GM21576 (cell line): Measurements from ENCODE around the gene MAN2A1.
A peak's percentile ranks its signal among the peaks of the same experiment; 100 is the strongest.

ENCODE experiments used
- ATAC-seq: cut with Tn5 transposase; IDR thresholded peaks from one replicate; pipeline ENCODE4 v1.9.1; 2021; ENCODE audit warnings: mild to moderate bottlenecking, moderate library complexity; ENCODE audit not compliant: unreplicated experiment

The MAN2A1 gene

DNA sequence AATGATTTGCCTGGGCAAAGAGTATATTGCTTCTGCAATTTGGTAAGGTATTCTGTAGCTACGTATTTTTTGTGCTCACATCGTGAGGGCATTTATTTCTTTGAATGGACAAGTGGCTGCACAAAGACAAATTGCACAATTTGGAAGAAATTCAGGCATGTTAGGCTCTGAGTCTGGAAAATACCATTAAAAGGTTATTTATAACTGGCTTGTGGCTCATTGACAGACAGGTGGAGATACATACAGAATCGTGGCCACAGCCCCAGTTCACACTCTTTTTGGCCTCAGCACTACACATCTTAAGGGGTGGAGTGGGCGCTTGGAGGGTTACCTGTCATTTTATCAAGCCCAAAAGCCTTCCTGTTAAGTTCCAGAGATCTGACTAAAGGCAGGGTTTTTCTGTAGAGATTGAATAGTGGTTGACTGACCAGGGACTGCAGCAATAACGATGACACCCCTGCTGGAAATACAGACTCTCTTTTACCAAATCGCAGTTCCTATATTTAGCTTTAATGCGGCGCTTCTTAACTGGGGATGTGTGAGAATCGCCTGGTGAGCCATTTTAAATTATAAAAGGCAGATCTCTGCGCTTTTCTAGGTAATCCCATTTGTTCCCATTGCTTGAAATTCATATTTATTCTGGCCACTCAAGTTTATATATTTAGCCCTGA, 14.7 kb downstream of the MAN2A1 start:
- ATAC-seq = no peak

DNA sequence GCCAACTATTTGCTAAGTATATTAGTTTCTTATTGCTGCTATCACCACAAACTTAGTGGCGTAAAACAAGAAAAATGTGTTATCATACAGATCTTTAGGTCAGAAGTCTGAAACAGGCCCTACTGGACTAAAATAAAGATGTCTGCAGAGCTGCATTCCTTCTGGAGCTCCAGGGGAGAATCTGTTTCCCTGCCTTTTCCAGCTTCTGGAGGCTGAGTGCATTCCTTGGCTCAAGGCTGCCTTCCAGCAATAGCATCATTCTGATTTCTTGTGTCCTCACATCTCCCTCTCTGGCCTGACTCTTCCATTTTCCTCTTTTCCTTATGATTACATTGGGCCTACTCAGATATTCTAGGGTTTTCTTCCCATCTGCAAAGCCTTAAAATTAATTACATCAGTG, 15.9 kb downstream of the MAN2A1 start:
- ATAC-seq = no peak

DNA sequence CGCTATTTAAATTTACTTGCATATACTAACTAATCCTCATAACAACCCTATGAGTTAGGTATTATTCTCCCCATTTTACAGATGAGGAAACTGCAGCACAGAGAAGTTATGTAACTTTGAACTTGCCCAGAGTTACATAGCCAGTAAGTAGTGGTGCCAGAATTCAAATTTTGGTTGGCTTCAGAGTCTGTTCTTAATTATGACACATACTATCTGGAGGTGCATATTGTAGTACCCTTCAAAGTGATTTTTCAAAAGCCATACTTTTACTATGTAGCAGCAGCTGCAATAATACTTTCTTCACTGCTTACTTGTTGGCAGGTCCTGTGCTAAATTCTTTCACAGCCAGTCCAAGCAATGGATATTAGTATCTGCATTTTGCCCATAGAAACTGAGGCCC, 16.4 kb downstream of the MAN2A1 start:
- ATAC-seq = no peak

DNA sequence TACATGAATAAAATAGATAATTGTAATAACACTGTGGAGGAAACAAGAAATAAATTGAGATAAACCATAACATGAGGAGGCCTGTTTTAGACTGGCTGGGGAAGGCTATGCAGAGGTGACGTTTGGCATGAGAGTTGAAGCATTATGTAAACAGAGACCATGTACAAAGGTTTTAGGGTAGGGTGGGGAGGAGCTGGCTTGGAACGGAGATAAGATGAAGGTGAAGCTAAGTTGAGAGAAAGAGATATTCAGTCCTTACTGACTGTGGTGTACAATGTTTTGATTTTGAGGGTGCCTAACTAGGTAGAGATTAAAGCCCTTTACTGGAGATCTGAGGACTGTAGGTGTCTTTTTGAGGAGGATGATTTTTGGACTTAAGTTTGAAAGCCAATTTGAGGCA, 17.8 kb downstream of the MAN2A1 start:
- ATAC-seq = no peak

DNA sequence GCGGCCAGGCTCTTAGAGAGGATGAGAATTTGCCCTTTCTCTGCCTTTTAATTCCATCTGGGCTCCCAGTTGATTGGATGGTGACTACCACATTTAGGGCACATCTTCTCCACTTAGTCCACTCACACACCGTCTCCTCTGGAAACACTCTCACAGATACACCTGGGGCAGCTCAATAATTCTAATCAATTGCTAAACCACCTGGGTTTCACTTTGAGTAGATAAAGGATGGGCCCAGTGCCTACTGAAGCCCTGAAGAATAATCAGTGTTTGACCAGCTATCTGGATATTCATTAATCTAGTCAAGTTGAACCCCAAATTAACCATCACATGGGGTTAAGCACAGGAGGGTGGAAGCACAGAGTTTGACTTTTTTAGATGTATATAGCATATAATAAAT, 19.1 kb downstream of the MAN2A1 start:
- ATAC-seq = no peak

DNA sequence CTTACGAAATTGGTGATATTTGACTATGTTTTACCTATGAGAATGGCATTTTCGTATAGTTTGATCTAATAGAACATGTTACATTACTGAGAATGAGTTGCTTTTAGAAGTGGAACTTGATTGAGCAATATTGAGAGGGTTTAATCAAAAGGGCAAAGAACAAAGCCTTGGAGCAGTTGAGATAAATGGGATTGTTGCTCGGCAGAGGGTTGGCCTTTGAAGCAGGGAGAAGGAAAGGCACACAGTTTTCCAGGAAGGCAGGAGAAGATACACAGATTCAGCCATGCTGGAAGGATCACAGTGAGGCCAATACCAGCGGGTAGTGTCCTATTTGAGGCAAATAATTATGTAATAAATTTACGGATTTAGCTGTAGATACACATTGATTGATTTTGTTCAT, 19.5 kb downstream of the MAN2A1 start:
- no peak for ATAC-seq

DNA sequence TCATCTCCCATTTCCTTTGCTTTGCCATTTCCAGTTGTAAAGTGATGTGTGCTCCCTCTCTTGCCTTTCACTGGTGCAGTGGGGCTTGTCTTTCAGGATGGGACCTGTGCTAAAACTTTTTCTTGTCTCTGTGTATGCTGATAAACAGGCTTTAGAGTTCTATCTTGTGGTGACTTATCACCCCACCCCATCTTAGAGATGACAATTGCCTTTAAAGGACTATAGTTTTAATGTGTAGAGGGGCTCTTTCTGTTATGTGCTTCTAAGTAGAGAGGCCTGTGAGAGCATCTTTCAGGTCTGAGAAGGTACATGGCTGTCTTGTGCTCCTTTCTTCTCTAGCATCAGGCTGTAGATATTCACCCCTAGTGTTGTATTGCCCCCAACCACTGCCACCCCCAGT, 21.9 kb downstream of the MAN2A1 start:
- ATAC-seq = no peak

DNA sequence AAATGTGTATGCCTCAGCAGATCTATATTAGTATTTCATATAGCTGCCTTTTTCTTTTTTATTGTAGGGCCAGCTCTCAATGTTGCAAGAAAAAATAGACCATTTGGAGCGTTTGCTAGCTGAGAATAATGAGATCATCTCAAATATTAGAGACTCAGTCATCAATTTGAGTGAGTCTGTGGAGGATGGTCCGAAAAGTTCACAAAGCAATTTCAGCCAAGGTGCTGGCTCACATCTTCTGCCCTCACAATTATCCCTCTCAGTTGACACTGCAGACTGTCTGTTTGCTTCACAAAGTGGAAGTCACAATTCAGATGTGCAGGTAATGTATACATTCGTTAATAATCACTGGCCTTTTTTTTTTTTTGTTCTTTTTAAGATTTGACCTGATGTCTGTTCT, 23.7 kb downstream of the MAN2A1 start:
- ATAC-seq = no peak

DNA sequence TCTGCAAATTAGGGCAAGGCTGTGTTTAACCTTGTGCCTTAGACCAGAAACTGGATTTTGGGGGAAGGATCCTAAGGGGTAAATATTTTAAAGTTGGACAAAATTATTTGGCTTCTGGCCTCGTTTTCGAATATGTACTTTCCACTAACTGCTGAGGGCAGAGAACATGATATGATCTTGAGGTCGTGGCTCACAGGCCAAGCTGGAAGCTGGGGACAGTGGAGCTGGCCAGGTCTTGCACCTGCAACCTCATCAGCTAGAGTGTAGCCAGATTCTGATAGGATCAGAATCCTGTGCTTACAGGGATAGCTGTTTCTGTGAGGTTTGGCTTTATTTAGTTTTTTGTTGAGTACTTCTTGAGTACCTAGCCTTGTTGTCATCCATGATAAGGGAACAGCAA, 24.9 kb downstream of the MAN2A1 start:
- ATAC-seq = no peak

DNA sequence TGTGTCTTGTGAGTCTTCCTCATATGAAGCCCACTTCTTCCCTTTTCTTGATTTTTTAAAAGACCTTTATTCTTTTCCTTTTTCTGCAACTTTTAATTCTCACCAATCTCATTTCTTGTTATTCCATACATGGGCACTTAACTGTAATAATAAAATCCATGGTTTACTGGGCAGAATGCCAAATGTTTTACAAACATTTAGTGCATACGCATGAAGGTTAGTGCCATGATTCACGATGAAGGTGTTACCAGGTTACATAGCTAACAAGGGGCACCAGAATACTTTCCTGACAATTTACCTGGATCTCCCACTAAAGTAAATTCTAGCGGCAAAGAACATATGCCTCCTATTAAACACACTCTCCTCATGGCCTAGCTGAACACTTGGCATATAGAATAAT, 28.5 kb downstream of the MAN2A1 start:
- ATAC-seq = no peak

DNA sequence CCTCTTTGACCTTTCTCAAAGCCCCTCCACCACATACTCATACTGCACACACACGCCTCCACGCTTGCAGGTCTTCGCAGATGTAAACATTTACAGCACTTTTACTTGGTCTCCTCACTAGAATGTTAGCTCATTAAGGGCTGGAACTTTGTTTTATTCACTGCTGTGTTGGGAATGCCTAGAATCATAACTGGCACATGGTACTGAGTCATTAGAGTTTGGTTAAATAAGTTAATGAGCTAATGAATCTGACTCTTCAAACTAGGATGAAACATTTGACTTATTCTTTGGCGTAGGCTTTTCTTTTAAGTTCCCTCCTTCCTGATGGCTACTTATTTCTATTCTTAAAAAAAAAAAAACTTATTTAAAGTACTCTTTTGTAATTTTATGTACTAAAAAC, 28.9 kb downstream of the MAN2A1 start:
- ATAC-seq = no peak

DNA sequence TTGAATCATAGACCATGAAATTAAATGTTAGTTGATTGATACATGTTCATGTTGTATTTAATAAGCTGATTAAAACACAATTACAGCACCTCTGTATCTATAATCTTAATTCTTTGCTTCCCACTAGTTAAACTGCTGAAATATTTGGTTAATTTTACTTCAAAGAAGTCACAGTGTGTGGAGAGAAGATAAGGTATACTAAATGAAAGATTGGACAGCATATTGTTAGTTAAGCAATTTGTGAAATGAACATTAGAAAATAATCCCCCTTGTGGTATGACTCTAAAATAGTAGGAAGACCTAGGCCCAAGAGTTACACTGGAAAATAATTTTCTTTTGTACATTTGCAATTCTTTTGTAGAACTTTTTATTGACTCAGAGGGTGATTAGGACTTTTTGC, 30.3 kb downstream of the MAN2A1 start:
- ATAC-seq = no peak

DNA sequence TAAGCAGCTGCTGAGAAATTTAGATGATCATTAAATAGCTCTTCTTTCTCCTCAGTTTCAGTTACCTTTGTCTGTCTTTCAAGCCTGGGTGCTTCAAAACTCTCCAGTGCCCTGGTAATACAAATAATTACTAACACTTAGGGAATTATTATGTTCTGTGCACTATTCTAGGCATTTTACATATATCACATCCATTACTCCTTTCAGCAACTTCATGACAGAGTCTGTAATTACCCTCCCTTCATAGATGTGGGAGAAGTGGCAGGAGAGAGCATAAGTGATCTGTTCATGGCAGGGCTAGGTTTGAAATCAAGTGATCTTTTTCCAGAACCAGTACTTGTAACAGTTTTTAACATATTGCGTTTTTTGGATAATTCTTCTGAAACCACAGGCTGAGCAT, 32.0 kb downstream of the MAN2A1 start:
- no peak for ATAC-seq

DNA sequence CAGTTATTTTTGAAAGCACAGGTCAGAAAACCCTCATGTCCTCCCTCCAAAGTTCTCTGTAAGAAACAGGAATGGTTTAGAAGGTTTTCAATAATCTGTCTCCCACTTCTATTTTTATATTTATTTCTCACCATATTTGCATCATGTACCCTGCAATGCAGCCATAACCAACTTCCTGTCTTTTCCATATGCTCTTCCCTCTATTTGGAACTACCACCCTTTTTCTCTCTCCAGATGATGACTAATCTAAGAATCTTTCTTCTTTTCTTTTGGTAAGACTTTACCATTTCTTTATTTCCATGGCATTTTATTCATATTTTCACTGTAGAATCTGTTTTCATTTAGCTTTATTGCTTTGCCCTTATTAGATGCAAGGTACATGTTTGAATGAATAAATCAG, 33.9 kb downstream of the MAN2A1 start:
- no peak for ATAC-seq

DNA sequence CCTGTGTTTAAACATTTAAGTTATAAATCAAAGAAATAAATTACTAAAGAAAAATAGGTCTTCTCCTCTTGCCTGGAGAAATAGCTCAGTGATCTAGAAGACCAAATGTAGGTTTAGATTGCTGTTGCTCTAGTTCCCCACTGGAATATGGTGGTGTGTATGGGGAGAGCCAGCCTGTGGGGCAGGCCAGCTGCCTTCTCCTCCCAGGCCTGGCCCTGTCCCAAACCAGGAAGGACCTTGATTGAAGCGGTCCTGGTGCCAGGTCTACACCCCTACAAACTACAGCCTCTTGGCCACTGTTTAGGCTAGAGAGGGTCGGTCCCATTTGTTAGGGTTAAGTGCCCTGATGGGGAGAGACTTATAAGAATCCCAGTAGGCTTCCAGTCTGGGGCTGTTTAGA, 35.4 kb downstream of the MAN2A1 start:
- ATAC-seq = no peak

DNA sequence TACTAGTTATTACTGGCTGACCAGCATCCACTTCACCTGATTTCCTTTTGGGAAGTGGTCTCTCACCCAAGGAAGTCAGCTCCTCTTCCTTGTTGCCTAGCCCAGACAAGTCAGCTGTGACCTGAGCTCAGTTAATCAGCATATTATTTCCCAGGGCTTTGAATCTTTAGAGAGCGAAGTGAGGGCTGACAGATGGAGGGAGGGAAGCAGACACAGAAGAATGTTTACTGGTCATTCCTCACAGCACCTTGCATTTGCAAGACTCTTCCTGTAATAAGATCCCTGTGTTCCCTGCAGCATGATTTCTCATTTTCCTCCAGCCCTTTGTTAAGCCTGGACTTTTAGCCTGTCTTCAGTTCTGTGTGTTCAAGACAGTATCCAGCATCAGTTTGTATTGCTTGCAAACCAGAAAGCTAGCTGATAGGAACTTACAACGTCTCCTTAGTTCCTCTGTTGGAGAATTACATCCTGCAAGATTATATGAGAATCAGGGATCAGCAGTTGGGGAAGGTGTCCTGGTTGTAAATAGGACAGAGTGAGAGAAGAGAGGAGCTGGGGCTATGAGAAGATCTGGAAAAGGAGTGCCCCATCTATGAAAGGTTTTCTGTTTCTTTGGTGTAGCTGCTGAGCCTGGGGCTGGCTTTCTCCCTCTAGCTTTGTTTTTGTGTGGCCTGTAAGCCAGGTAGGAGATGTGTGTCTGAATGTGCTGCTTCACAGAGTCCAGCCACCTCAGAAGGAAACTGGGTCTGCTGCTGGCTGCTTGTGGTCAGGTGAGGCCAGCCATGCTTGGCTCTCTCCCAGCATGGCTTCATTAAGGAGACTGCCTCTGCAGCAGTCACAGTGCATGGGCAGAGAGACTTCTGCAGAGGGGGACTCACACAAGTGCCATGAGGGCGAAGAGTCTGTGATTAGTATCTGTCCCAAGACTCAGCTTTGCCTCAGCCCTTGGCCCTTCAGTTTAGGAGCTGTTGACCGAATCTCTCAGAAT, 50.3 kb downstream of the MAN2A1 start:
- peak; percentile 89 for ATAC-seq

DNA sequence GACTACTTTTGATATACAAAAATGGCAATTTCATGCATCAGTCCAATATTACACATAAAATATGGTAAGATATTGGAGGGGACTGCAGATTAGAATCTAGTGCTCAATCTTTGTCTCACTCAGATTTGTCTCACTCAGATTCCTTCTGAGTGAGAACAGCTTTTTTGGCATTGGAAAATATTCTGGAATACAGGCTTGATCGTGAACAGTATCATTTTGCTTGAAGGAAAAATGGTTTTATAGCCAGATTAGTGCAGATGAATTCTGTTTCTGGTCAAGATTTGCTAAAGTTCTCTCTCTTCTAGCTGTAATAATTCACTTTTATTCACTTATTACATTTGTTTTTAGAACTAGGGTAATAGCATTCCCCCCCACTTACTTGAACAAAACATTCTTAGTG, 51.2 kb downstream of the MAN2A1 start:
- no peak for ATAC-seq

DNA sequence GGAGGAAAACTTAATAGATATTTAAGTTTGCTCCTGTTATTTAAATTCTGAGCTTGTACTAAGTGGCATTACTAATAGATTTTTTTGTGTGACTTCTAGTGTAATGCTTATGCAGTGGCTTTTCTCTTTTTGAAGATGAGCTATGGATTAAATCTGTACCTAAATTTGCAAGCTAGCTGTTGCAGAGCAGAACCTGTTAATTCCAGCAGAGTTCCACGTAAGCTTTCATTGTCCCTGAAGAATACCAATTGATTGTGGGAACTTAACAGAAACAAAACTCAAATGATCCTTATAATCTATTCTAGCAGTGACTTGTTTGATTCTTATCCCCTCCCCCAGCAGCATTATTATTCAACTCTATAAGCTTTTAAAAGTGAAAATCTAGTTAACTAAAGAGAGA, 51.7 kb downstream of the MAN2A1 start:
- ATAC-seq = no peak

DNA sequence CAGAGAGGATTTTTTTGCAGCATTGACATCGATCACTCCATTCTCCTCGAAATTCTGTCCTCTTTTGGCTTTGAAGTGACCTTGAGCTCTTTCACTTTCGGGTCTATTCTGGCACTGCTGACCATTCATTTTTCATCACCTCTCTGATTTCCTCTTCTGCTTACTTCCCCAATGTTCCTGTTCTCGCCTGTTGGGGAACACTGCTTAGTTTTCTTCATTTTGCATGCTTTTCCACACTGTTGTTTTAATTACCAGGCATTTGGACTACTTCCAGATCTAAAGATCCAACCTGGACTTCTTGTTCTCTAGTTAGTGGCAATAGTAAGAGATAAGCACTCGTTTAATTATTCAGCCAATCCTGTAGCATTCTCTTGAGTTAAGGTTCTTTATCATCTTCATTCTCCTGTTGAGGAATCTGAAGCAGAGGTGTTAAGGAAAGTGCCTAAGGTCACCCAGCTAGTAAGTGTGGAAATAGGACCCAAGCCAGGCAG, 53.4 kb downstream of the MAN2A1 start:
- ATAC-seq = no peak

DNA sequence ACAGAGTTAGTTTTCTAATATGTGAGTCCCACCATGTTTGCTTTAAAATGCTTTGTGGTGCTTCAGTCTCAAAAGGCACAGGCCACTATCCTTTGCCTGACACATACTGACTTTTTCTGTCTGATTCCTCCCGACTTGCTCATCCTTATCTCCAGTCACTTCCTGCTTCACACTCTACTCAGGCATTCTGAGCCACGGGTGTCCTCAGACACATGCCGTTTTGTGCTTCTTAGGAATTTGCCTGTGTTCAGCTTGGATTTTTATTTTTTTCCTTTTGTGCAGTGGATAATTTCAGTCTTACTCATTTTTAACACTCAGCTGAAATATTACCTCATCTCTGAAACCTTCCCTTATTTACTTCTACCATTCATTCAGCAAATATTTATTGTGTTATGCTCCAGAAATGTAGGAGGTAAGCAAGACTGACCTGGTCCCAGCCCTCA, 54.1 kb downstream of the MAN2A1 start:
- no peak for ATAC-seq

DNA sequence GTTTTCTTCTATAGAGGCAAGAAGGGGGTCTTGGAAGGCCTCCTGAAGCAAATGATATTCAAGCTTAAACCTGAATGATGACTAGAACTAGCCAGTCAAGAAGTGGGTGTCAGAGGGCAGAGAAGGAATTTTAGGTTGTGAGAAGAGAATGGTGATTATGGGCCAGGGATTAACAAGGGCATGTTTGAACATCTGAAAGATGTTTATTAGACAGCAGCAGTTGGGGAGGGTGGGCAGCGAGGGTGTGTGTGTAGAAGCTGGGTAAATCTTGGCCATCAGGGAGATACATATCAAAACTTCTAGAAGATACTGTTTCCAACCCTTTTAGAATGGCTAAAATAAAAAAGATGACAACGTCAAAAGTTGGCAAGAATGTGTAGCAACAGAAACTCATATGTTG, 54.5 kb downstream of the MAN2A1 start:
- no peak for ATAC-seq

DNA sequence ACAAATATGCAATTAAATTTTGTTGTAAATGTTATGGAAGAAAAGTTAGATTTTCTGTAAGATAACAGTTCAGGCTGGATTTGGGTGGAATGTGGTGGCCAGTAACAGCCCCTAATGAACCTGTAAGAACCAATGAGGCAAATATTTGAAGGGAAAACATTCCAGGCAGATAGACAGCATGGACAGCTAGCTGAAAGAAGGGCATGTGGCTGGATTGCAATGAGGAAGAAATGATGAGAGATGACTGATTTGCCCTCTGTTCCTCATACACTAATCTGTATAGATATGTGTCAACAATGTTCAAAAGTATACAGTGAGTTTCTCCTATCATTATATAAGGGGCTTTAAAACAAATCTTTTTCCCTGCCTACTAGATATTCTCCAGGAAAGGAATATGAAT, 58.8 kb downstream of the MAN2A1 start:
- ATAC-seq = no peak
